Activated T-cell treated with anti-CD3 and anti-CD28 coated beads for 24 hours (primary cell): Measurements from ENCODE around the gene TFB1M.
"Not testable (repeated sequence)": the region's sequence is repeated elsewhere in the genome, so short reads cannot be mapped to it uniquely, and the experiment has no call there.

Experiments used
- DNase-seq: peaks from one replicate; pipeline ENCODE4 v3.0.0-alpha.2; 2020; ENCODE audit warnings: low read depth

The TFB1M gene

DNA sequence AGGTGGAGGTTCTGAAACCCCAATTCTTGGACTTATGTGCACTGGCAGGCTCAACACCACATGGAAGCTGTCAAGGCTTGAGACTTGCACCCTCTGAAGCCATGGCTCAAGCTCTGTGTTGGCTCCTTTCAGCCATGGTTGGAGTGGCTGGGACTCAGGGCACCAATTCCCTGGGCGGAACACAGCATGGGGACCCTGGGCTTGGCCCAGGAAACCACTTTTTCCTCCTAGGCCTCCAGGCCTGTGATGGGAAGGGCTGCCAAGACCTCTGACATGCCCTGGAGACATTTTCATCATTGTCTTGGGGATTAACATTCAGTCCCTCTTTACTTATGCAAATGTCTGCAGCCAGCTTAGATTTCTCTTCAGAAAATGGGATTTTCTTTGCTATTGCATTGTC is 76.7 kb downstream of the TFB1M start:
- DNase-seq: no peak

DNA sequence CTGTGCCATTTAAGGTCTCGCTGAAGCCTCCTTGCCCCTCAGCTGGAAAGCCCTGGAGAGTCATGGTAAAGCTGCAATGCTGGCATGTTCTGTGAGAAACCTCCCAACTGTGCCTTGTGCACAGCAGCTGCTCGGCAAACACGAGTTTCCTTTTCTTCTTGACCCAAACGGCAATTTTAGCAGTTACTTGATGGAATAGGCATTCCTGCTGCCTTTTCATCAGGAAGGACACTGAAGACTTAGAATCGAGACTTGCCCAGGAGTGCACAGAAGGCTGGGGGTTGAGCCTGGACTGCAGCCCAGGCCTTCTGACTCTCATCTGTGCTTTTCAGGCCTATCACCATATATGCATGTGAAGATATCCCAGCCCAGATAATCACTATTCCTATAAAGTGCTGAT is 79.2 kb downstream of the TFB1M start:
- DNase-seq: no peak

DNA sequence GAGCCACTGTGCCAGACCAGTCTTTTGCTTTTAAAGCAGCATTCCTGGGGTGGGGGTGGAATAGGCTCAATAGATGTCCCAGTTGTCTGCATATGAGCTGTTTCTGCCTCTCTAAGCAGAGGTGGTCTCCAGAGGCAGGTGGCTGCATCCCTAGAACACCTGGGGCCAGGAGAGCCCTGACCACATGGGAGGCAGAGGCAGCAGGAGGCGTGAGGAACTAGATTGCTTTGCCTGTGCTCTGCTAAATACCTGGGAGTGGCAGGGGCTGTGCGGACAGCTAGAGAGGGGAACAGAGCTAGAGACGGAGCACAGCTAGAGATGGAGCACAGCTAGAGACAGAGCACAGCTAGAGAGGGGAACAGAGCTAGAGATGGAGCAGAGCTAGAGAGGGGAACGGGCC is 79.6 kb downstream of the TFB1M start:
- no peak for DNase-seq

DNA sequence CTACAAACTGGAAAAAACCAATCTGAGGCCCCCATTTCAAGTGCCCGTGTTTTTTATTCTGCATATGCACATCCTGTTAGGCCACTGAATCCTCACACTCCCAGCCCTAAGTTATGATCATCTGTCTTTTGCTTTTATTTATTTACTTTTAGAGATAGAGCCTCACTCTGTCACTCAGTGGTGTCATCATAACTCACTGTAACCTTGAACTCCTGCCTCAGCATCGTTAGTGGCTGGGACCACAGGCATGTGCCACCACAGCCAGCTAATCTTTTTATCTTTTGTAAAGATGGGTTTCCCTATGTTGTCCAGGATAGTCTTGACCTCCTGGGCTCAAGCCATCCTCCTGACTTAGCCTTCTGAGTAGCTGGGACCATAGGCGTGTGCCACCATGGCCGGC is 80.1 kb downstream of the TFB1M start:
- no peak for DNase-seq

DNA sequence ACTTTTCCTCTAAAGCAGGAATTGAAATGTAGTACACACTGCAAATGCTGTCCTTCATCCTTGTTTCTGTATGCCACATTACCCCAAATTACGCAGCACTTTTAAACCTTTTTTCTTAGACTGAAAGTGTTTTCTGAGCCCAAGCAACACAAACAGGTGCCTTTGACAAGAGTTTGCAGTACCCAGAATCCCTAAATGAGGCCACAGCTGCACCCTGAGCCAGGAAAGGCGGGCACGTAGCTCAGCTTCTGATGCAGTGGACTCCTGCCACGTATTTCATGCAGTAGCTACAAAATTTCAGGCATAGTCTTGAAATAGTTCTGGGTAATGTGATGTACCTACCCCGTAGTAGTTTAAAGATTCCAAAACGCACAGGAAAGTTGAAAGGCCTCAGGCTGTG is 81.4 kb downstream of the TFB1M start:
- DNase-seq: no peak

DNA sequence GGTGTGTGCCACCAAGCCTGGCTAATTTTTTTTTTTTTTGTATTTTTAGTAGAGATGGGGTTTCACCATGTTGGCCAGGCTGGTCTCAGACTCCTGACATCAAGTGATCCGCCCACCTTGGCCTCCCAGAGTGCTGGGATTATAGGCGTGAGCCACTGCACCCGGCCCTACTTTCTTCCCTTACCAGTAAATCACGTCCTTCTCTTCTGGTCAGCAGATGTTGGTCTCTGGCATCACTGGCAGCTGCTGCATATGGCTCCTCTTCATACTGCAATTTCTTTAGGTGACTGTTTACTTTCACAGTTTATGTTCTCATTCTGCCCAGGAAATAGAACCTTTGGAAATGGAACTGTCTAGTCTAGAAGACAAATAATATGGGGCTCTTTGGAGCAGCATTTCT is 83.3 kb downstream of the TFB1M start:
- not testable (repeated sequence) for DNase-seq

DNA sequence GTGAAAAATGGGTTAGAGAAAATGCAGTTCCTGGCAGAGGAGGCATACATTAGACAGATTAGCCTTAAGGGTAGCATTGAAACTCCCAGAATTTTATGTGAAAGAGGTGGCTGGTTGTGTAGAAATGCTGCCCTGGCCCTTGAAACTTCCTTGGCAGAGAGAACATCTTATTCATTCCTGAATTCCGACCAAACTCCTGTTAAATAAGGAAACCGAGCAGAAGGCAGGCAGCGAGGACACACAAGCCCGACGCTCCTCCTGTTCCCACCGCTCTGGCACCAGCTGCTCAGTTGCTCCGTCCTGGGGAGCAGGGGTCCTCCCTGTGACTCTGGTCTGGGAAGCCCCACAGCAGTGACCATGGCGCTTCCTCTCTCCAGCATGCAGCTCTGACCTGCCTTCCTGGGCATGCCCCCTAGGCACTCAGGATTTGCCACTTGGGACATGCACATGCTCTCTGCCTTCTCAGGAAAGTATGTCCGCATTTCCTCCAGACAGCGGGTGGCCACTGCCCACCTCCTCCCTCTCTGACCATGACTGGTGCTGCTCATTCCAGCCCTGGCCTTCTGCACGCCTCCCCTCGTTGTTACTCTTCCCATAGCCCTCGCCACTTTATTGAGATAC is 85.6 kb downstream of the TFB1M start:
- no peak for DNase-seq

DNA sequence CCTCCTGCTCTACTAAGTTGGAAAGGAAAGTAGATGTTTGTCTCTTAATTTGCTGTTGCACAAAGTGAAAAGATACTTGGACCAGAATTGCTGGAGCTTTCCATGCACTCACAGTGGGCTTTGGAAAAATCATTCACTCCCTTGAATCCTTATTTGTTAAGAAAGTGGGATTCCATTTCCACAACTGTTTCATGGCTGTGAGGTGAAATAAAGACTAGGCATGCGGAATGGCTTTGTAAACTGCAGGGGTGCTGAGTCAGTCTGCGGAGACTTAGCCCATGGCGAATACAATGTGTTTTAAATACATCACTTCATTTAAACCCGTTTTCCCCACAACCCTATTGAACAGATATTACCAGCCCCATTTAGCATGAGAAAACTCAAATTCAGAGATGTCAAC is 87.2 kb downstream of the TFB1M start:
- no peak for DNase-seq

DNA sequence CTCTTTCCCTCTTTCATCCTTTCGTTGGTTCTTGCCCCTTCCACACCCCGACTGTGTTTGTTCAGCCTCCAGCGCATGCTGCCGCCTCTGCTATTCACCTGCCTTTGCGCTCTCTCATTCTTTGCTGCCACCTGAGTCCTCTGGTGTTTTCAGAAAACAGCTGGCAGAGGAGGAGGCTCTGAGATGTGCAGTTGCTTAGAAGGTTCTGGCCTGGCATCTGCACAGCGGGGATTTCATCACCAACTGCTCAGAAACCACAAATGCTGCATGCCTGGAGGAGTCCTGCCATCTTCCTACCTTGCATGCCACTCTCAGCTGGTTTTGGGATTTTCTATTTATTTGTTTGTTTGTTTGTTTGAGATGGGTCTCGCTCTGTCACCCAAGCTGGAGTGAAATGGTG is 89.7 kb downstream of the TFB1M start:
- no peak for DNase-seq

DNA sequence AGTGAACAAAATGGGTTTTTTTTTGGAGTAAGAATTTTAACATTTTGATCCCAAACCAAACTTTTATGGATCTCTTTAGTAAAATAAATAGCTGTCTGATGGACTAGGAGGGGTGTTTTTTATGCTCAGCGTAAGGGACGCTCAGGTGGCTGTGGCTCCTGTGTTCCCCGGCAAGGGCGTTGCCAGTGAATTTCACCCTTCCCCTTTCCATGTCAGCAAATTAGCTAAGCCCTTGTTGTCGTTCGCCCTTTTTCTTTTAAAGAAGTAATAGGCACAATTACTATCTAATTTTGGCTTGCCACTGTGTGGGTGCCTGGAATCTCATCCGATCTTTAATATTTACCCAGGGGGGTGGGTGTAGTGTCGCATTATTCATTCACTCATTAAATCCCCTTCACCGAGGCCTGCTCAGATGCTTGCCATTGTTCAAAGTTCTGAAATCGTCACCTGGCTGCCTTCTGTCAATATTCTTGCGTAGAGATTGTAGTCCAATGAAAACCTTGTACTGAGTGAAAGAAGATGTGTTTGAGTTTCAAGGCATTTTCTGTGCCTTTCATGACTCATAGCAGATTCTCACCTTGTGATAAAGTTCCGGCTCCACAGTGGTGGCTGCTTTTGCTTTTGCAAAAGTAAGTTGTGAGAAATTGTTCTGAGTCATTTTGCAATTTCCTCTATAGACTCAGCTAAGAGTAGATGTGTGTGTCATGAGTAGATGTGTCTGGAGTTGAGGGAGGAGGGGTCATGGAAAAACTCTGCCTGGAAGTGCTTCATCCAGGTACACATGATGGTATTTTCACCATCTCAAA is 90.4 kb downstream of the TFB1M start:
- peak; percentile 41 for DNase-seq

DNA sequence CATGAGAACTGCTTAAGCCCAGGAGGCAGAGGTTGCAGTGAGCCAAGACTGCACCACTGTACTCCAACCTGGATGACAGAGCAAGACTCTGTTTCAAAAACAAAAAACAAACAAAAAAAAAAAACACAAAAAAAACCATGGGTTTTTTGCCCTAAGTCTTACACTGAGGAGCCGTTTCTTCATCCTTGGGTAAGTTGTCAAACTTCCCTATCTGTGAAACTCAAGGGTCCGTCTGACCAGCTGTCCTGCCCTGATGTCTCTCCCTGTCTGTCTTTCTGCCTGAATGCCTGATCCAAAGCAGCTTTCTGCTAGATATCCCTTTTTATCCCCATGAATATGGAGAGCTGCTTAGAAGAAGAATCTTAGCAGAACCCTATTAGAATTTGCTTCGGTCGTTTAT is 91.8 kb downstream of the TFB1M start:
- DNase-seq: no peak

DNA sequence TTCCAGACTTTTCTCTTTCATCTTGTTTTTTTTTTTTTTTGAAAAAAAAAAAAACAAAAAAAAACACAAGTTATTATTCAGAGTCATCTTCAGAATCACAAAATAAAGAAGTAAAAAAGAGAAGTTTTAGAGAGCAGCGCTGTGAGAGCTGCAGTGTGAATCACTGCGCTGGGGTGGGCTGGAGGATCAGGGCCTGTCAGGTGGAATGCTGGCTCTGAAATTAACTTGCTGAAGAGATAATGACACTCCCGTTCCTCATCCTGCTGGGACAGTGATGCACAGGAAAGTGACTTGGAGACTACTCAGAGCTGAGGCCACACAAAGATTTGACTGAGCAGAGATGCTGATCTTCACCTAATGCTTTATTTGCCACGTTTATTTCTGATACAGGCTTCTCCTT is 93.2 kb downstream of the TFB1M start:
- DNase-seq: no peak

DNA sequence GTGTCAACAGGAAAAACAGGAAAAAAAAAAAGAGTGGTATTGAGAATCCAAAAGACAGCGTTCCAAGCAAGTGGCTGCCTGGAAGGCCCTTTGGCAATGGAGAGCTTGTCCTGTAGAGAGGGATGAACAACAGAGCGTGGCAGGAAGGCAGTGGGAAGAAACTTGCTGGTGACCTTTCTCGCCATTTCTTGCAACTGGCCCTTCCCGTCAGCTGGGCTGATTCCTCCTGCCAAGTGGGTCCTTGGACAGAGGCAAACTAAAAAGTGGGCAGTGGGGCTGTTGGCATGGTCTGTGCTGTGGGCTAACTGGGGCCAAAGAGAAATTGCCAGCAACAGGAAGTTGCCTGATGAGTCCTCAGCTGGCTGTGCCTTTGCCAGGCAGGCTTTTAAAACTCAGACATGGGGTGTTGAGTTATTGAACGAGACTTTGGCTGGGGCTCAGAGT is 94.4 kb downstream of the TFB1M start:
- no peak for DNase-seq

DNA sequence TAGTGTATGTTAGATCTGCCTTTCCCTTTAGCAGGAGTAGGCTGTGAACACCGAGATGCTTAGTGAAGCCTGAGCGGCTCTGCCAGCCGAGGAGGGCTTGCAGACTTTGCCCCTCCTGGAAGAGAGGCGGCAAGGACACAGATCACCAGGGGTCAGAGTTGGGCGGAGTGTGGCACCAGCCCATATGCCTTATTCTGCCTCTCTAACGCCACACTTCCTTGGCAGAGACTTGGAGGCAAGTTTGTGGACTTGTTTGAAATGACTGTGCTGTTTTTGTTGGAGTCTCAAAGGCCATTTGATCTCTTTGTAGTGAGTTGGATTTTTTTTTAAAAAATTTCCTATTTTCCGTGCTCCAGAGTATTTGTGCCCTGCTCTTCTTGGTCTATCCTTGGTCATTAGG is 95.0 kb downstream of the TFB1M start:
- DNase-seq: no peak

DNA sequence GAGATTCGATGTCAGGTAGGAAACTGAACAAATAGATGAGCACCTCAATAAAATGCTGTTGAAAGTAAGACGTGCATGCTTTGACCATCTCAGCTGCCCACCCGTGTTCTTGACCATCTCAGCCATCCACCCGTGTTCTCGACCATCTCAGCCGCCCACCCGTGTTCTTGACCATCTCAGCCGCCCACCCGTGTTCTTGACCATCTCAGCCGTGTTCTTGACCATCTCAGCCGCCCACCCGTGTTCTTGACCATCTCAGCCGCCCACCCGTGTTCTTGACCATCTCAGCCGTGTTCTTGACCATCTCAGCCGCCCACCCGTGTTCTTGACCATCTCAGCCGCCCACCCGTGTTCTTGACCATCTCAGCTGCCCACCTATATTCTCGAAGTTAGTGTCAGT is 95.6 kb downstream of the TFB1M start:
- not testable (repeated sequence) for DNase-seq

DNA sequence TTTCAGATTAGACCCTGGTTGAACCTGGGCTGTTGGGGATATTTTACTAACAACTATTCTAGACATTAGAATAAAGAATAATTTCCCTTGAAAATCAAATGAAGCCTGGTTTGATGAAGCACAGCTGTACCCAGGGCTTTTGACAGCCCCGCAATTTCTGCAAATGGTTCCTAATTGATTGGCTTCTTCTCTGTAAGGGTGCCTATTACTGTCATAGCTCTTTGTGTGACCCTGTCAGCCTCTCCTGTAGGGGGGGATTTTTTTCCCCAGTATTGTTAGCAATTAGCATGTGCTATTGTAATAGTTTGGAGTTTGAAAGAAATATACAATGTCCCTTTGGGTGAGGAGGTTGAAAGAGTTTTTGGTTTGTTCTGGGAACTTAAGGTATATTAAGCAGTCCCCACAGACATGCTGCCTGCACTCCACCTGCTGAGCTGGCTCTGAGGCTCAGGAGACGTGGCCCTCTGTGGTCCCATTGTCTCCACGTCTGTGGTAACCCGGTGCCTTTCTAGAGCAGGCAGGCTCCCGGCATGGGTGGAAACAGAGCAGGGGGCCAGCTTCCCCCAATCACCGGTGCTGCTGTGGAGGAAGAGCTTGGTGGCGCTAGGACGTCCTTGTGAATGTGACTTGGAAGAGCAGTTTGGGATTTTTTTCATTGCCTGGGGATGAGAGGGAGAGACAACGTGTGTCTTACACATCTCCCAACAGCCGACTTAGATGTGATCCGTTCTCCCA is 97.8 kb downstream of the TFB1M start:
- no peak for DNase-seq

DNA sequence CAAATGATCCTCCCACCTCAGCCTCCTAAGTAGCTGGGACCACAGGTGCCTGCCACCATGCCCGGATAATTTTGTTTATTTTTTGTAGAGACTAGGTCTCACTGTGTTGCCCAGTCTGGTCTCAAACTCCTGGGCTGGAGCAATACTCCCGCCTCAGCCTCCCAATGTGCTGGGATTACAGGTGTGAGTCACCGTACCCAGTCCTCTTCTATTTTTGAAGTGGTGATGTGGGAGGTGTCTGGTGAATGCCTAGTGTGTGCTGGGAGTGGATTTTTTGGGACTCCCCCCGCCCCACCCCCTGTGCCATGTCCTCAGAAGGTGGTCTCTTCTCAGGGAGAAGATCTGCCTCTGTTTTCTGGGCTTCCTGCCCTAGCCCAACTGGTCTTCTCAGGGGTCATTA is 98.4 kb downstream of the TFB1M start:
- DNase-seq: no peak

DNA sequence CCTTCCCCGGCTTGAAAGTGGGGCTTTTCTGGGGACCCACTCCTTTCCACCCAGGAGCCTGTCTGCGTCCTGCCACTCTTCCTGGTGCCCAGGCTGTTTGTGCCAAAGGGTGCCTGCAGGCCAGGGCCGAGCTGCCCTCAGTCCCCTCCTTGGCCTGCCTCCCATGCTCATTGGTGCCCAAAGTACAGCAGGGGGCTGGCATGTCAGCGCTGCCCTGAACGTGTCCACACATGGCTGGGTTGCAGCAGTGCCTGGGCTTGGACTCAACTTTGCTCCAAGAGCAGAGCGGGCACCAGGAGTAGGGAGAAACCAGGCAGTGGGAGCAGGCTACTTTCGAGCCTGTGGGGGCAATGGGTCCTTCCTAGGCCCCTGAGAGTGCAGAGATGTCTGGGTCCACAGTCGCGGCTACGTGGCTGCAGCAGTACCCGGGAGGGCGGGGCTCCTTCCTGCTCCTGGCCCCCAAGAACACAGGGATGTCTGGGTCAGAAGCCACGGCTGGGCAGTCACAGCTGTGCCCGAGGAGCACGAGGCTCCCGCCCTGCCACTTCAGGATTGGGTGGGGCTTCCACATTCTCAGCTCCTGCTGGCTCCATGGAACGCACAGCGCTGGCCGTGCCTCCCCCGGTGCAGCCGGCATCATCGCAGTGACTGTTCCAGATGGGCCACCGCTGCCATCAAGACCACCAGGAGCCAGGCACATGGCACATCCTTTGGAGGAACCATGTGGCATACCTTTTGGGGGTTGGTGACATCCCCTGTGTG is 100.5 kb downstream of the TFB1M start:
- no peak for DNase-seq

DNA sequence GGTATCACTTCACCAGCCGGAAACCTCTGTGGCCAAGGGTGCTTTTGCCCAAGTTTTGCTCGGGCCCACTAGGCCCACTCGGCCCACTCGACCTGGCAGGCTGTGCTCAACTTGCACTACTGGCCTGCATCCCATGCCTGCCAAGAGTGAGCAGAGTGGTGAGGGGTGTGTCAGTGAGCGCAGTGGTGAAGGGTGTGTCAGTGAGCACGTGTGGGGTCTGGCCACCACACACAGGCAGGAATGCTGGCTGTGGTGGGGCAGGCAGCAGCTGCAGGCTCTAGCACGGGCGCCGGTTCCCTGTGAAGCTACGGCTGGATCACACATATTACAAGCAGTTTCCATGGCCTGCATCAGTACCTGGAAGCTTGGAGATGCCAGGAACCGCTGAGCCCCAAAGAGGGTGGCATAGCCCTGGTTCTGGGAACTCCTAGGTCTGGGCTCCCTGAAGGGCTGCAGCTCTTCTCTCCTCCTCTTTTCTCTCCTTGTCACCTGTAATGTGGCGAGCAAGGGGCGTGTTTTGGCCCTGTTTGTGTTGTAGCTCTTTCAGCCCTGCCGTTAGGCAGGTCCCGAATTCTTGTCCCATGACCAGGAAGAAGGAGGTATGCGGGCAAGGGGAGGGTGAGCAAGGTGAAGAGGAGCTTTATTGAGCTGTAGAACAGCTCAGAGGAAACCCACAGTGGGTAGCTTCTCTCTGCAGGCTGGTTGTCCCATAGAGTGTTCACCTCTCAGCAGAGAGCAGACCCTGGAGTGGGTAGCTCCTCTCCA is 101.5 kb downstream of the TFB1M start:
- no peak for DNase-seq

DNA sequence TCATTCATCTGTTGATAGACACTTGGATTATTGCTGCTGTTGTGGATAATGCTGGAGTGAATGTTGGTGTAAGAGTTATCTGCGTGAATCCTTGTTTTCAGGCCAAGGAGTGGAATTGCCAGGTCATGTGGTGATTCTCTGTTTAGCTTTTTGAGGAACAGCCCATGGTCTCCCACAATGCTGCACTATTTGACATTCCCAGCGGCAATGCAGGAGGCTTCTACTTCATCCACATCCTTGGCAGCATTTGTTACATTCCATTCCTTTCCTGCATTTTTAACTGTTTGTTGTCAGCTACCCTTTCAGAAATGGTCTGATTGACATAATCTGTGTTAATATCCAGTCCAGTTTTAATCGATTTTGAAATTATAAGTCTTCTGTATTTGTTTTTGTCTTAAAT is 102.2 kb downstream of the TFB1M start:
- DNase-seq: no peak

DNA sequence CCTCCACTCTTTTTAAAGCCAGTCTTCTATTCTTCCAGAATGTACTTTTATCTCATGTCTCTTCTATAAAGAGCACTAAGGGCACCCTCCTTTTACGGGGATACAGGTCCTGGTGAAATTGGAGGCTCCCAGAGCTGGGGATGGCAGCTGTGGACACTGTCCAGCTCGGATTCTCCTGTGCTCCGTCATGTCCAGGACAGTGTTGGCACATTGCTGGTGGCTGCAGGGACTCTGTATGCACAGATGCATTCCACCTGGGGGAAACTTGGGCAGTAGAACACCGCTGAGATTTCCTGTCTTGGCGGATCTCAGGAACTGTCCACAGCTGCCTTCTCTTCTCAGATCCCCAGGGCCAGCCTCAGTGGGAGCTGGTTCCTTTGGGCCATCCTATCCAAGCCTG is 107.1 kb downstream of the TFB1M start:
- DNase-seq: no peak
